ENCODE data around the gene BRINP3.

The BRINP3 gene

DNA sequence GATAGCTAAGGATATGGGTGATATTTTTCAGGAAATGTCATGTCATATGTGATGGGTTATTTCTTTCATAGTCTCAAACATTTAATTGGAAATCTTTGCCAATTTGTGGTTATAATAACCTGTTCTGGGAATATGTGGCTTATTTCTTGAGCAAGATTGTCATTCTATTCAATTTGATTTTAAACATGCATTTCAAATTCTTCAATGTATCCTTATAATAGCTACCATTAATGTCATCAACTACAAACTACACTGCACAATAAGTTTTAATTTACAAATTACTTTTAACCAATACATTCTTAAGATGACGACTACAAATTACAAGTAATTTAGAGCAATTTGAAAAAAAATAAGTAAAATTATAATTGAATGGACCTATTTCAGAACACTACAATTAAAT, 164.9 kb downstream of the BRINP3 start:
- no peak for DNase-seq

DNA sequence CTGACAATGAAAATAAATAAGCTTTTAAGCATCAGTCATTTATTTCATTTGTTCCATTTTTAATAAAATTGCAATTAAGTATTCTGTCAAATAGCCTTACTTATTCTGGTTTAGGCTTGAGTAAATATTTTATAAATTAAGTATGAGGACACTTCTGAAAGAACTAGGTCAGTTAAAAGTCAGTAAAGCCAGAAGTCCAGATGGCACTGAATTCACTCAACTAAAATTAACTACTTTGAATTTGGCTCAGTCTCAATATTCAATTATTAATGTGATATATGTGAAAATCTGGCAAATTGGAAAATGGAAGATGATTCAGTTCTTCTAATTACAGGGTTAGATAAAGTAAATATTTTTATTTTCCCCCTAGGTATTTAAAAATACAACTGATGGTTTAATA, 174.2 kb downstream of the BRINP3 start:
- DNase-seq = no peak

DNA sequence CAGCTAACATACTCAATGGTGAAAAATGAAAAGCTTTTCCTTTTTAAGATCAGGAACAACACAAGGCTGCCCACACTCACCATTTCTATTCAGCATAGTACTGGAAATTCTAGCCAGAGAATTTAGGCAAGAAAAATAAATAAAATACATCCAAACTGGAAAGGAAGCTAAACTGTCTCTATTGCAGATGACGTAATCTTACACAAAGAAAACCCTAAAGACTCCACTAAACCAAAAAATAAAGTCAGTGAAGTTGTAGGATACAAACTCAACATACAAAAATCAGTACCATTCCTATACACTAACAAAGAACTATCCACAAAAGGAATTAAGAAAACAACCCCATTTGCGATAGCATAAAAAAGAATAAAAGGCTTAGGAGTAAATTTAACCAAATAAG, 181.2 kb downstream of the BRINP3 start:
- DNase-seq = no peak

DNA sequence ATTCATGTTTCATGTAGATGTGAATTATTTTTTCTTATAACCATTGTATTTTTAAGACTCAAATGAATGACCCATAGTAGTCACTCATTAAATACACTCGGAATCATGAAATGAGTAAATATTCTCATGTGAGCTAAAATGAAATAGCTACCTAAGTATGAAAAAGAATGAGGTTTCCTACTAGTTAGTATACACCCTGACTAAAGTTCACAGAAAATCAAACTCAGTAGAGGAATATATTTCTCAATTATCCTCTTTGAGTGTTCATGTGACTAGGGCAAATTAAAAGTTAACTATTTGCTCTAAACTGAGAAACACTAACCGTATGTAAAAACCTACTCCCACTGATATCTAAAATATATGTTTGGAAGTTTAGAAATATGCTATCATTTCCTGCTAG, 187.8 kb downstream of the BRINP3 start:
- DNase-seq = no peak

DNA sequence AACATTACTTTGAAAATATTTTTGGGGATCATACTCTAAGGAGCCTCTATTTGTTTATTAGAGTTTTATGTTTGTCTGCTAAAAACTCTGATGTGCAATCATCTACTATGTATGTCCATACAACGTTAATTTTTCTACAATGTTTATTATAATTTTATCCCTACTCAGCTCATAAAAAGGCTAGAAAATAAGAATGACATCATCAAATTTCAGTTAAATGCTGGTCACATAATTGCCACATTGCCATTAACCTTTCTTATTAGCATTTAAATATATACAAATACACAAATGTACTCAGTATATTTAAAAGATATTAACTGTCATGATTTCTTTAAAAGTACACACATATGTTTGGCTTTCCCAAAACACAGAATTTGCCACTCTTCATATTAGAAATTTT, 191.6 kb downstream of the BRINP3 start:
- DNase-seq = no peak

DNA sequence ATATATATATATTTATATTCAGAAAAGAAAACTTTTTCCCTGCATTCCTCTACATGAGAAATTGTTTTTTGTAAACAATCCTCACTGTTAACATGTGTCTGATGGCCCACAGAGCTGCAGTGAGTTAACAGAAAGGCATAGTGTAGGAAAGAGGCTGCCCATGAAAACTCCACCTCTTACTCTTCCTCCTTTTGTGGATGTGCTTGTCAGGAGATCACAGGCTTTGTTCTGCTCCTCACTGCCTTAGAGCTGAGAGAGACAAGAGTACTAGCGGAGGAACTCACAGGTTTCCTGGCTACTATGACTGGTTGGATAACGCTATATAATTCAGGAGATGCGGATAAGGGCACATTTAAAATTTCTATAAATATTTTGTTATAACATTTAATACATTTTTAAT, 200.6 kb downstream of the BRINP3 start:
- no peak for DNase-seq

DNA sequence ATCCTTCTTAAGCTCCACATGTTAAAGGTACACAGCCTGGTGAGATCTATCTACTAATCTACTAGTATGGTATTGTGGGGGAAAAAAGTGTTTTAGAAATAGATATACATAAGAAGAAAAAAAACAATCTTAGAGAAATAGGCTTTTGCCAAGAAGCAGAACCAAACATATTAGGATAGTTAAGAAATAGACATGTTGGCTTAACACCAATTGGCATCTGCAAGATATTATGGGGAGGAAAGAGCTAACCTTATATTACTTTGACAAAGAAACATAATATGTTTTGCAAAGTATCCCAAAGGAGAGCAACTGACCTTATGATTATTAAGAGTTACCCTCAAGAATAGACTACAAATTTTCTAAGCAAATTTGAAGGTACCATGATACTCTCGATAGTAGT, 202.9 kb downstream of the BRINP3 start:
- DNase-seq = no peak

DNA sequence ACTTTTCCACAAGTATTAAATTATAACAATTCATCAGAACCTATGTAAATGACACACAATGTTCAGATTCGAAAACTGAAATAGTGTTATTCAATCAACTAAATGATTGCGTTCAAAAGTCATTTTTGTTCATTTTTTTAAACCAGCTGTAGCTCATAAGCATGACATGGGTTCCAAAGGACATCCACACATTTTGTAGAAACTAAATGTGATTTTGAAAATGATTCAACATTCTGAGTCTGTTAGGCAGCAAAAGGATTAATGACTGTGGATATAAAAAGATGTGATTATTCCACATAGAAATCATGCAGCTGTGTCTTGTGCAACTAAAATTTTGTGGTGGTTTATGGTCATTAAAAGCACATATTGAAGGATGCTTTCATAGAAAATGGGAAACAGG, 204.5 kb downstream of the BRINP3 start:
- DNase-seq = no peak

DNA sequence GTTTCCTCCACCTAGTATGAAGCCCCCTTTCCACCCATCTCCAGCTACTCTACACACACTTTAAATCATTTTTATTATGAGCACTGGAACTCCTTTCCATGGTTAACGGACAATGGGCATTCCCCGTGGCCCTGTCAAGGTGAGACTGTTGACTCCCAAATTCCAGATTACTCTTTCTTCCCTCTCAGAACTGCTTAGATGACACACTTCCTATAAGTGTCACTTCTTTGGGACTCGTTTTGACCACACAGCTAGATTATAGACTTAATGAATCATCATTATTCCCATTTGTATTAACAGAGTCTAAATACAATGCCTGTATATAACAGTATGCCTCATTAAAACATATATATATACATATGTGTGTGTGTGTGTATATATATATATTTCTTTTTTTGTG, 215.1 kb downstream of the BRINP3 start:
- DNase-seq = no peak

DNA sequence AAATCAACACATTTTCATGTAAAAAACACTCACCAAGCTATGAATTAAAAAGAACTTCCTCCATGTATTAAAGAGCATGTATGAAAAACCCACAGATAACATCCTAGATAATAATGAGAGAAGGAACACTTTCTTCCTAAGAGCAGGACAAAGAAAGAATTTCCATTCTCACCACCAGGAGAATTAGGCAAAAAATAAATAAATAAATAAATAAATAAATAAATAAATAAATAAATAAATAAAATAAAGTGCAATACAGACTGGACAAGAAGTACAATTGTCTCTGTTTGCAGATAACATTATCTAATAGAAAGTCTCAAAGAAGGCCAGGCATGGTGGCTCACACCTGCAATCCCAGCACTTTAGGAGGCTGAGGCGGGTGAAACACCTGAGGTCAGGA, 218.2 kb downstream of the BRINP3 start:
- no peak for DNase-seq

DNA sequence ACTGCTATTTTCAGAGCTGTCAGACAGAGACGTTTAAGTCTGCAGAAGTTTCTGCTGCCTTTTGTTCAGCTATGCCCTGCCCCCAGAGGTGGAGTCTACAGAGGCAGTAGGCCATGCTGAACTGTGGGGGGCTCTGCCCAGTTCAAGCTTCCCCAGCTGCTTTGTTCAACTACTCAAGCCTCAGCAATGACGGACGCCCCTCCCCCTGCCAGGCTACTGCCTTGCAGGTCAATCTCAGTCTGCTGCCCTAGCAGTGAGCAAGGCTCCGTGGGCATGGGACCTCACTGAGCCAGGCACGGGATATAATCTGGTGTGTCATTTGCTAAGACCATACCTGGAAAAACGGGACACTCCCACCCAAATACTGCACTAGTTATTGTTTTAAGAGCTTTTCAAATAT, 219.7 kb downstream of the BRINP3 start:
- no peak for DNase-seq

DNA sequence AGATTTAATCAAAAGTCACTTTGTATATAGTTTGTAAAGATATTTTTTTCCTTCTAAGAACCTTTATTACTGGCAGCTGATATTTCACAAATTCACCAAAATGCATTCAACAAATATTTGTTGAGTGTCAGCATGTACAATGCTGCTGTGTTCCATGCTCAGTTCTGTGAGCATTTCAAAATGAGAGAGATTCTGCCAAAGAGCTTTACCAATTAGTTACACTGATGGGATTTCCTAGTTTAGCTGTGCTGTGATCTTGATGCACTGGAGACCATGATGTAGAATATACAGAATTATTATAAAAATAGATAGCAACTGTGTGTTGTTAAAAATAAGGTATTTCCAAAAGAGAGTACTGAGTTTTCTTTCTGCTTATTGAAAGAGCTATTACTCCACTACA, 225.6 kb downstream of the BRINP3 start:
- DNase-seq = no peak

DNA sequence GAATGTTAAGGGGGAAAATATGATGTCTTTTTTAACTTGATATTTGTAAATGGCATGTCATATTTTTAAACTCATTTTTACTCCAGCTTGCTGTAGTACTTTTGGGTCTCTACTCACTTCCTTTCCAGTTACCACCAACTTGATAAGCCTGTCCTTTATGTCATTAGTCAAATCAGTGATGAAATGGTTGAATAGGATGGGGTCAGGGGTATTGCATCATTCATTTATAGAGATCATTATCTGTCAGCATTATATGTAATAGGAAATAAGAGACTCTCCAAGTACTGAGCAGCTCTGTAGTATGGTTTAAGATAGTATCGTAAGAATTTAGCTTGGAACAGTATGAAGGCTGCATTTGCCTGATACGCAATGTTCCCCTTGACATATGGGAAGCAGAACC, 227.3 kb downstream of the BRINP3 start:
- DNase-seq = no peak

DNA sequence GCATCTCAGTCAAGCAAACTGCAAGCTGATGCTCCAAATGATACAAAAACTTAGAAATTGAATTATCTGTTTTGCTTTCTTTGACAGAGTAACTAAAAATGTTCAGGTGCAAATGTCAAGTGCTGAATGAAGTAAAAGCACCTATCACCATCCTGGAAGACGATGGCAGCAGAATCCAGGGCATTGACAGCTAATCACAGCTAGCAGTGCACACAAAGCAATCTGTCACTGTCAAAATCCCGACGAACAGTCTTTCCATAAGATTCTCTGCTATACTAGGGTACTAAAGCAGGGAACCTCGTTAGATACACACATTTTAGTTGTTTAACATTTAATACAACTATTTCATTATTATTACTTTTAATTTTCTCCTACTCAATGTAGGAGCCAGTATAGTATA, 233.3 kb downstream of the BRINP3 start:
- no peak for DNase-seq

DNA sequence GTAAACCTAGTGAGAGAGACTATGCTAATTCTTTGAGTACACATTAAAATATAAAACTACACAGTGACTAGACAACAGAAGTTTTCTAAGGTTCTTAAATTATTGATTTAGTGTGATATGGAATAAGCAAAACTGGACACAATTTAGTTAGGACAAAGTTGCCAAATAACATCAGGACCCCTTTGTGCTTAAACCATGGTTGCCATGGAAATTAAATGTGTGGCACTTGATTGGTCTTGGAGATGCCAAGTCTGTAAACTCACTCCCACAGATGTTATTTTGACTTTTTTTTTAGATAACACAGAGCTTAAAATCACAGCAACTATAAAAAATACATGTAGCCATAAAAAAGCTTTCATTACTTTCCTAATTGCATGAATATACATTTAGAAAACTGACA, 234.6 kb downstream of the BRINP3 start:
- DNase-seq = no peak

DNA sequence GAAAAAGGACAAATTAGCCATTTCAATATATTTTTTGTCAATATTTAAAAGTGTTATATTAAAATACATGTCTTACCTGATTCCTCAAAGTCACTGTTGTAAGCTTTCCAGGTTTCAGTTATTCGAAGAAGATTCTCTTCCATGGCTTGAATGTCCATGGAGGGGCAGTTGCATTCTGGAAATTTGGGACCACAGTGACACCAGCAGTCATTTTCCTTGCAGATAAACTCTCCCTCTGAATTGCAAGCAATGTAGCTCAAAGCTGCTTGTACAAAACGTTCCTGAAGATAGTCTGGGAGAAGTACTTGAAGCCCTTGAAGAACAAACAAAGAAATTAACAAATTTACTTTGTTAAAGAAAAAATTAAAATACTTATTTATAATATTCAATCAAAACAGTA, 251.7 kb downstream of the BRINP3 start:
- DNase-seq = no peak

DNA sequence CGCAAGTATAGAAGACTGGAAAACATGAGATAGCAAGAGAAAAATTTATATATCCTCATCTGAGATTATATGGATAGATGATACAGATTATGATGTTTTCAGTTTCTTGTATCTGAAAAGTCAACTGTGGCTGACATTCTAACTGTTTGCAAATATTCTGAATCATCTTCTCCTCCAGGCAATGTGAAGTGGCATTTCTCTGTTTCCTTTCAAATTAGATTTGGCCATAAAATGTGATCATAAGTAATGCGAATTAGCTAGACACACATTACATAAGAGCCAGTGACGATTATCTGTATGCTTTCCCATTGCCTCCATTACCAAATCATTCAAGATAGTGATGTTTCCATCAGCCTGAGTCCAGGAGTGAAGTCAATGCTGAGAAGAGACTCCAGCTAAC, 265.2 kb downstream of the BRINP3 start:
- no peak for DNase-seq

DNA sequence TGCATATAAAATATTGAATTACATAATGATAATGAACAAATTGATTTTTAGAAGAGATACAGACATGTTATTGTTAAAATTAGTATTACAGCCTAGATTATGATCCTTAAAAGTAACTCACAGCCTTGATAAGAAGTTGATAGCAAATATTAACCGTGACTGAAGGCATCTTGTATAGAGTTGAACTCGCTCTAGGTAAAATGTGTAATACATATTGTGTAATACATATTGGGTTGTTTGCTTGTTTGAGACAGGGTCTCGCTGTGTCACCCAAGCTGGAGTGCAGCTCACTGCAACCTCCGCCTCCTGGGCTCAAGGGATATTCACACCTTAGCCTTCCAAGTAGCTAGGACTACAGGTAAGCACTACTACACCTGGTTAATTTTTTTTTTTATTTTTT, 269.9 kb downstream of the BRINP3 start:
- no peak for DNase-seq

DNA sequence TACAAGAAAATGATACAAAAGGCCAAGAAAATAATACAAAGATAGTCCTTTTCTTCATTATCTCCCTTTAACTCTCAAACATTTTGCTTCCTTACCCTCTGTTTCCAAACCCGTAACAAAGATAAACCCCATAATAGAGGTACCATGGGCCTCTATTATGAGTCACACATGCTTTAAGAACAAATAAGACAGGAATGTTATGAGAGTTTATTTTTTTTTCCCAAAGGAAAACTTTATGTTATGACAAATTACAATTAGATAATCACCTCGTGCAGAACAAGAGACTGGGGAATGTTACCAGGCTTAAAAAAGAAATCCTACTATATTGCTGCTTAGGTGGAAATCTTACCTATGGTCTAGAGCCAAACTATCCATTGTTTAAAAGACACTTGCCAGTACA, 272.0 kb downstream of the BRINP3 start:
- no peak for DNase-seq

DNA sequence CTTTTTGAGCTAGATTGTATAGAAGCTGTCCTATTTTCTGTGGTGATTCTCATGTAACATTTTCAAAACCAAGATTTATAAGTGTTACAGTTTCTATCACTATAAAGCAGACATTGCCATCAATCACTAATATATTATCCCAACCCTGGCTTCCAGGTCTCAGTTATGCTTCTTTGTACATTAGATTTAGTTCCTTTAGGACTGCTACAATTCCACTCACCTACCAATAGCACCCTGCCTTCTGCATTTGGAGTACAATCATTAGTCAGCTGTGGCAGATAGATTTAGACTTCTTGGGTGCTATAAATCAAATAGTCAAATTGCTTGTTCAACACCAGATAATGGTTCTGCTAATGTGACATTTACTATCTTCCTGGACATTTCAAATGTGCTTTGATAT, 281.6 kb downstream of the BRINP3 start:
- DNase-seq = no peak

DNA sequence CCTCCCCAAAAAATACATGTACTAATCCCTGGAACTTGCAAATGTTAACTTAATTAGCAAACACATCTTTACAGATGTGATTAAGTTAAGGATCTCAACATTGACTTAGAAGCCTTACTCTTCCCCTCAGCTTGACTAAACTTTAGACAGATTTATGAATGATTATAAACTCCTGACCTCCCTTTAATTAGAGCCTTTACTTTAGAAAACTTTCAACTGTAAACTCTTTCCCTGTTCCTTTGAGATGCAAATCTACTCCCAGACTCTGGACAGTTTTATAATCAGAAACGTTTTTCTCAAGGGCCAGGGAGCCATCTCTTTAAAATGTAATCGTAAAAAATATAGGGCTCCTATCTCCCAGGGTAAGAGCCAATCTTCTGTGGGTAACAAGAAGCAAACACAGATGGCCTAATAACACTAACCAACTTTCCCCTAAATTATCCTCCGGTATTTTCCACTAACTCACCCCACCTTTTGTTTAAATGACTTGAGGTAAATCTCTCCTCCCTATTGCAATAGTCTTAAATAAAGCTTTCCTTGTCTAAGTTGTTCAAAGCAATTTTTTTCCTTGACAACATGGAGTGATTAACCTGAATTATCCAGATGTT, 284.1 kb downstream of the BRINP3 start:
- no peak for DNase-seq

DNA sequence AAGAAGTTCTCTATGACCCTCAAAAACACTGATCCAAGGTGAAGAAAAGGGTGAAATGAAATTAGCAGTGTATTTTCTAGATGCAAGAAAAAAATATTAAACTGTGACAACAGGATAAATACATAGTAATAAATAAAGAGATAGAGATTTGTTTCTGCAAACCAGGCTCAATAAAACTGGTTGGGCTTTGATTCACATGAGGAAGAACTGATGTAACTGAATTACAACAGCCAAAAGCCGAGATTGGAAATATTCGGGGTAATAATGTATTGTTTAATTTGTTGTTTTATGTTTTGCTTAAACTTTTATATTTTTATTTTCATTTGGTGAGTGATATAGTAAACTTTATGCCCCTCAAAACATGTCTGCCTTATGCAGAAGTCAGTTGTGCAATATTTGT, 285.0 kb downstream of the BRINP3 start:
- DNase-seq = no peak

DNA sequence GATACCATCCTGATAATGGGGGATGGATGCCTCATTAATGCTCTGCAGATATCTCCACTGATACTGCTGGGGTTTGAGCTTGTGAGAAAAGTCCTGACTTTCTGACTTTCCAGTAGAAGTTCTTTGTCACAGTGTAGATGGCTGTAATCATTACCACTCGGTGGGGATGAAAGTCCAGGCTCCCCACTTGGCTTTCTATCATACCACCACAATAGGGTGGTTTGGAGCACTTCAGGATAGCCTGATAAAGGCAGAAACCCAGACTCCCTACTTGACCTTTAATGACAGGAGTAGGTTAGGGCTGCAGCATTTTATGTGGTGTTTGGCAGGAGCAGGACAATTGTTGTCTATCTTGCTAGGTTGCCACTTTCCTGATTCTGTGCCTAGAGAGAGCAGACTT, 294.1 kb downstream of the BRINP3 start:
- DNase-seq = no peak

DNA sequence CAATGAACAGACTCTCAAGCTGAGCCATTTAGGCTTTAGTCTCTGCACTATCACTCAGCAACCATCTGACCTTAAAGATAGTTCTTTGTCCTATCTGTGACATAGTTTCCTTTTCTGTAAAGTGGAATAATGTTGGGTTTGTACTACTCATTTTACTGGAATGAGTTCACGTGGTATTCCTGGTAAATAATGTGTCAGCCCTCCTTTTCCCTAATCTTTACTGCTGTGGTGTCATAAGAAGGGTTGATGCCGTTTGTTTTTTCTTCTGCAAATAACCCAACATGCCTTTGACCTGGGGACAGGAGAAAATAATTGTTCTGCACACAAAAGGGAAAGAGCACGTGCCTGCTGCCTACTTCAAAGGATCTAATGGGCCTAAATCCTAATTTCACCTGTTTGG, 297.8 kb downstream of the BRINP3 start:
- DNase-seq = no peak

DNA sequence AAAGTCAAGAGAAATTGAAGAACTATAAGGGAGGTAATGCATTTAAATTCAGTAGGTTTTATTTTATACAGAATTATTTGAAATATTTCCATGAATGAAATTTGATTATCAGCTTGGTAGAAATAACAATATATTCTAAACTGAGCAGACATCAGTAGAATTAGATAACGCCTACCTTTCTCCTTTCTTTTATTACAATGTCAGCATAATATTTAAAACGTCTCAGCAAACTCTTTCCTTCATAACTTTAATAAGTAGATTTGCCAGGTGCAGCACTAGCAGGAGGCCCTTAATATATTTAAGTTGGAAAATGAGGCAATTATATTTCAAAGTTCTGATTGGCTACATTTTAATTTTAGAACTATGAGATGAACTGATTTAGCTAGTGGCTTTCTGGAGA, 298.8 kb downstream of the BRINP3 start:
- DNase-seq = no peak

DNA sequence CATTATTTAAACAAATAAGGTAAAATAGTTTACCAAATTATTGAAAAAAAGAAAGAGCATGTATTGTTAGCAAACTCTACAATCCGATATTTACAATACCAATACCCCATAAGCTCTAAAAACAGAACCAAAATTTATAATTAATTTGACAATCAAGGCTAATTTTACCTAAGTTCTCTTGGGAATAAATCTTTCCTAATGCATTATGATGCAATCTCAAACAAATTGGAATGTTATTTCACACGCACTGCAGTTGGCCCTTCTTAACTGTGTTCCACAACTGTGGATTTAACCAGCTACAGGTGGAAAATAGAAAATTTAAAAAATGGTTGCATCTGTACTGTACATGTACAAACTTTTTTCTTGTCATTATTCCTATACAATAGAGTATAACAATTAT, 300.1 kb downstream of the BRINP3 start:
- no peak for DNase-seq
